ENCODE measurements around the gene CATSPER4. TPM values are rescaled to one million over a fixed set of nuclear protein-coding genes. Genes with fewer than 3 reads are reported as not detected.

Gene CATSPER4
- total RNA-seq, 1 experiment from 2014 or later: not detected

DNA sequence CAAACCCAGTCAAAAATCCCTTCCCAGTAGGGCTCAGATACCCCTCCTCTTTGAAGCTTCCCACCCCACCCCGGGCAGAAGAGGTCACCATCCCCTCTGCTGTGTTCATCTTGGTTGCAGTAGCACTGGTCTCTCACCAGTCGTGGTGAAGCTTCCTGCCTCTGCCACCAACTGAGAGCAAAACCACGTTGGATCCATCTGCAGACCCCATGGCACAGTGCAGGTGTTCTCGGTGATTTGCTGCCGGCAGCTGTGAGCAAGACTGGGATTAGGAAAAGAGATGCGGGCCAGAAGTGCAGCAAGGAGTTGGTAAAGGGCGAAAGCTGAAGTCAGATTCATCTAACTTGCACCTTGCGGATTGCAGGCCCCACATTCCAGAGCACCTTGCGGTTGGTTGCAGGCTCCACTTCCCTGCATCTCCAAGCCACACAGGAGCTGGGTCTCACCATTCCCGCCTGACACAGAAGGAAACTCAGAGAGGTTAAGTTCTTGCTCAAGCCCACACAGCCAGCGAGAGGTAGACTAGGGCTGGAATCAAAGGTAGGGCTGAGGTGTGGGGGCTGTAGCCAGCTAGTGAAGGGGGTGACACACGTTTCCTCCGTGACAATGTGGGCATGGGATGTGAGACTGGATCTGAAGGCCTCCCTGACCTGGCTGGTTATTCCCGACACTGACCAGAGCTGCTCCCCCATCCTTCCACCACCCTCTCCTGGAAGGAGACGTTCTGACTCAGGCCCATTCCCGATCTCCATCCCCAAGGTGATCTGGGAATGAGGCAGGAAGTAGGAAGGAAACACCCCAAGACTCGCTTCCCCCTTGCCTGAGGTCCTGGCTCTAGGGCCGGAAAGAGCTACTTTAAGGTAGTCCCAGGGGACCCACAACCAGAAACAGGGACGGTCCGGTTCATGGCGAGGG lies 34.8 kb upstream of the CATSPER4 start:
- TF ChIP-seq CTCF (conservative IDR thresholded peaks at IDR 0.05): no peak
- Histone ChIP-seq H4K20me1 (ENCODE audit: control insufficient read depth, insufficient read depth, insufficient read length) (no peaks in the 10 kb centered on the region), H4K91ac (ENCODE audit: insufficient read length, low read depth, low read length) (no peak overlapping the region), H3K18ac (ENCODE audit: insufficient read length, low read depth, low read length) (no peak overlapping the region), H3K9me3 (ENCODE audit: control insufficient read depth, low read depth, low read length) (no peaks in the 10 kb centered on the region), H3K23me2 (ENCODE audit: insufficient read length, low read depth, low read length, poor library complexity, severe bottlenecking) (peaks cover 13% of the 10 kb centered on the region), H2BK120ac (ENCODE audit: low read depth, low read length, poor library complexity, severe bottlenecking) (no peak overlapping the region), H3T11ph (ENCODE audit: low read length) (no peak overlapping the region), H3K4me2 (ENCODE audit: insufficient read depth, insufficient read length, low read length) (peak overlapping the region; percentile 56), H3K27ac (ENCODE audit: insufficient read length, low read depth, low read length) (no peak overlapping the region), H3K56ac (ENCODE audit: insufficient read length, low read depth, low read length) (no peak overlapping the region), H2AFZ (ENCODE audit: low read length) (no peak overlapping the region), H2AK5ac (ENCODE audit: insufficient read length, low read length) (no peak overlapping the region), H4K5ac (ENCODE audit: insufficient read length, low read depth, low read length) (no peak overlapping the region), H2BK20ac (ENCODE audit: low read depth, low read length, poor library complexity, severe bottlenecking) (no peak overlapping the region), H3K79me2 (ENCODE audit: insufficient read depth, low read length) (no peaks in the 10 kb centered on the region), H3K14ac (ENCODE audit: insufficient read depth, low read length) (no peak overlapping the region), H3K27me3 (ENCODE audit: insufficient read depth, low read length) (peaks cover 35% of the 10 kb centered on the region; the same call in 1 of the 2 replicates), H3K79me1 (ENCODE audit: insufficient read depth, low read depth, low read length, poor library complexity, severe bottlenecking) (no peaks in the 10 kb centered on the region), H3K4me1 (ENCODE audit: insufficient read depth, low read length) (peaks cover 11% of the 10 kb centered on the region; the same call in 1 of the 2 replicates), H3K9ac (ENCODE audit: extremely low read depth, insufficient read length, low read length) (no peak overlapping the region), H4K8ac (replicated peaks; ENCODE audit: insufficient read length, low read depth, low read length) (no peak overlapping the region), H3K23ac (ENCODE audit: insufficient read length, low read depth, low read length) (no peak overlapping the region), H2BK12ac (ENCODE audit: insufficient read length, low read depth, low read length) (no peak overlapping the region), H3K4ac (ENCODE audit: low read depth, low read length) (no peak overlapping the region), H2BK15ac (ENCODE audit: low read depth, low read length) (no peak overlapping the region), H2BK5ac (ENCODE audit: insufficient read length, low read length) (no peak overlapping the region)
- Mint-ChIP-seq H3K36me3 (ENCODE audit: insufficient read depth in 1 of 3, low read depth in 3 of 3) (no peaks in the 10 kb centered on the region), H3K4me3 (peak overlapping the region; percentile 39 to 75), H3K4me1 (peaks cover 40 to 53% of the 10 kb centered on the region in 2 experiments), H3K27me3 (ENCODE audit: low read depth) (peaks cover 100% of the 10 kb centered on the region), H3K9me3 (no peaks in the 10 kb centered on the region), H3K27ac (peak overlapping the region in 1 of 3 experiments; percentile 32; a peak in 1 of 7 replicates)
- WGBS (ENCODE audit: extremely low coverage, insufficient read length, low lambda C conversion rate): no CpG with 5 or more reads among the region's 21 CpGs
- no peak for DNase-seq
